ENCODE data around the gene CAMTA1.

GRCh38 chr1:6984986-6985385 is 199.7 kb downstream of the CAMTA1 start:
- no peak for TF ChIP-seq HMGXB4 (CRISPR knock-in tag; IDR thresholded peaks at IDR 0.05)
- no peak for TF ChIP-seq PCBP2 (IDR thresholded peaks at IDR 0.05; ENCODE audit: low read depth, low read length, poor library complexity, severe bottlenecking)
- no peak for TF ChIP-seq FOXA1 (IDR thresholded peaks at IDR 0.05; ENCODE audit: borderline replicate concordance)
- TF ChIP-seq USF2 (CRISPR knock-in tag; IDR thresholded peaks at IDR 0.05), result no peak
- TF ChIP-seq CBFA2T3 (IDR thresholded peaks at IDR 0.05), result no peak
- no peak for TF ChIP-seq SMARCA5 (IDR thresholded peaks at IDR 0.05)
- TF ChIP-seq ATF2 (CRISPR knock-in tag; IDR thresholded peaks at IDR 0.05), result no peak
- TF ChIP-seq RREB1 (CRISPR knock-in tag; IDR thresholded peaks at IDR 0.05), result no peak
- TF ChIP-seq POLR2A (conservative IDR thresholded peaks at IDR 0.05), result no peak
